GM12878 (cell line): ENCODE results near the gene SYMPK. TPM values are rescaled to one million over a fixed set of nuclear protein-coding genes. Genes with fewer than 3 reads are reported as not detected.

Experiments
- ATAC-seq: fragments of 200-7000 bp; cut with Tn5 transposase; 3 replicates; pipeline ENCODE4 v1.9.1; 2020; ENCODE audit warnings: mild to moderate bottlenecking, moderate library complexity
- BruUV-seq: library from RNA; stranded (reverse); fragments of 400-500 nt; replicated peaks from 2 replicates; lab custom pipeline; 2021; lab: Mats Ljungman, UMichigan
- CTCF ChIA-PET: fragments of 300-600 bp; sonication (Branson Sonifier 250); formaldehyde crosslinking; extraction: SDS; loops from one replicate; lab custom pipeline; 2021; ENCODE audit warnings: inconsistent platforms; lab: Yijun Ruan, JAX
- POLR2A ChIA-PET: fragments of 350-600 bp; formaldehyde crosslinking; extraction: SDS; loops from one replicate; lab custom pipeline; 2021; ENCODE audit warnings: inconsistent platforms; lab: Charles Lee
- RAD21 ChIA-PET: fragments of 300-600 bp; sonication (Branson Sonifier 250); formaldehyde crosslinking; loops from one replicate; lab custom pipeline; 2023; ENCODE audit warnings: antibody characterized with exemption; ENCODE audit not compliant: unreplicated experiment; lab: Charles Lee
- SMC1A ChIA-PET: fragments of 300-600 bp; sonication (Branson Sonifier 250); formaldehyde crosslinking; loops from one replicate; lab custom pipeline; 2023; ENCODE audit not compliant: unreplicated experiment, uncharacterized antibody; lab: Charles Lee
- DNase-seq: peaks from one replicate; pipeline ENCODE4 v3.0.0-alpha.2; 2011; ENCODE audit warnings: low read depth, low spot score
- FAIRE-seq: peaks from 3 replicates; lab custom pipeline; 2011; peaks lifted over from hg19 to GRCh38; lab: Jason Lieb, UNC
- H2AFZ ChIP-seq: 2 replicates; pipeline ENCODE4 v1.6.0; 2011; ENCODE audit warnings: low read depth, low read length, control low read depth; ENCODE audit not compliant: control insufficient read depth
- H3K27ac ChIP-seq: 2 replicates; pipeline ENCODE4 v1.5.1; 2011; ENCODE audit warnings: control low read depth; ENCODE audit not compliant: control insufficient read depth, insufficient read depth
- H3K27me3 ChIP-seq, 2 experiments: replicated peaks in 1 of 2; 2 replicates each; pipeline versions ENCODE4 v1.6.0 to v1.6.1; 2011; ENCODE audit warnings: low read length in 1 of 2; ENCODE audit not compliant: control insufficient read depth in 2 of 2, insufficient read depth in 2 of 2
- H3K36me3 ChIP-seq, 2 experiments: 2 replicates each; pipeline ENCODE4 v1.5.1; 2011; ENCODE audit warnings: low read length in 1 of 2; ENCODE audit not compliant: control insufficient read depth in 2 of 2, insufficient read depth in 2 of 2
- H3K4me1 ChIP-seq: 2 replicates; pipeline ENCODE4 v1.6.1; 2011; ENCODE audit warnings: mild to moderate bottlenecking, low read length, moderate library complexity, mixed read lengths; ENCODE audit not compliant: control insufficient read depth, insufficient read depth
- H3K4me2 ChIP-seq: 2 replicates; pipeline ENCODE4 v1.6.0; 2011; ENCODE audit warnings: control low read depth; ENCODE audit not compliant: control insufficient read depth, insufficient read depth
- H3K4me3 ChIP-seq: fragments of 200-600 bp; sonication (generic); 2 replicates; pipeline ENCODE4 v1.5.1; 2016
- H3K79me2 ChIP-seq: 2 replicates; pipeline ENCODE4 v1.6.0; 2011; ENCODE audit warnings: low read length; ENCODE audit not compliant: control insufficient read depth, insufficient read depth
- H3K9ac ChIP-seq: 2 replicates; pipeline ENCODE4 v1.8.0; 2011; ENCODE audit warnings: low read length, control low read depth, mixed read lengths; ENCODE audit not compliant: control insufficient read depth, insufficient read depth
- H3K9me3 ChIP-seq: replicated peaks from 3 replicates; pipeline ENCODE4 v1.5.1; 2011; ENCODE audit warnings: mild to moderate bottlenecking, low read length; ENCODE audit not compliant: control insufficient read depth, insufficient read depth
- H4K20me1 ChIP-seq: 2 replicates; pipeline ENCODE4 v1.6.0; 2011; ENCODE audit not compliant: control insufficient read depth, insufficient read depth
- ATF3 ChIP-seq: IDR thresholded peaks from 2 replicates; pipeline ENCODE4 v1.6.1; 2011; ENCODE audit warnings: low read depth, mild to moderate bottlenecking, low read length, moderate library complexity, borderline replicate concordance; ENCODE audit errors: extremely low read depth
- ELK1 ChIP-seq: IDR thresholded peaks from 2 replicates; pipeline ENCODE4 v1.6.1; 2012; ENCODE audit warnings: low read depth, low read length, improper control_type of control experiment
- FOXK2 ChIP-seq: fragments of 450-650 bp; IDR thresholded peaks from 2 replicates; pipeline ENCODE4 v1.6.1; 2017; ENCODE audit warnings: mild to moderate bottlenecking, moderate library complexity
- GATAD2B ChIP-seq: fragments of 450-650 bp; conservative IDR thresholded peaks from 2 replicates; pipeline ENCODE4 v1.6.1; 2017; ENCODE audit warnings: low read depth, mild to moderate bottlenecking, moderate library complexity
- JUND ChIP-seq: IDR thresholded peaks from 2 replicates; pipeline ENCODE4 v1.6.1; 2012; ENCODE audit warnings: low read depth, mild to moderate bottlenecking, low read length, improper control_type of control experiment, moderate library complexity
- MTA2 ChIP-seq: fragments of 450-650 bp; IDR thresholded peaks from 2 replicates; pipeline ENCODE4 v1.6.1; 2016; ENCODE audit warnings: low read depth, mild to moderate bottlenecking, moderate library complexity
- NR2C1 ChIP-seq: fragments of 450-650 bp; IDR thresholded peaks from 2 replicates; pipeline ENCODE4 v1.6.1; 2017; ENCODE audit warnings: antibody characterized with exemption, mild to moderate bottlenecking, moderate library complexity
- NR2C2 ChIP-seq: IDR thresholded peaks from 2 replicates; pipeline ENCODE4 v1.6.1; 2011; ENCODE audit warnings: borderline replicate concordance, low read depth; ENCODE audit not compliant: control insufficient read depth, insufficient read length
- PKNOX1 ChIP-seq: fragments of 450-650 bp; IDR thresholded peaks from 2 replicates; pipeline ENCODE4 v1.6.1; 2016; ENCODE audit warnings: mild to moderate bottlenecking
- POLR2AphosphoS5 ChIP-seq: IDR thresholded peaks from 2 replicates; pipeline ENCODE4 v1.6.1; 2011; ENCODE audit warnings: mild to moderate bottlenecking, low read length, inconsistent platforms
- RBBP5 ChIP-seq: fragments of 200-600 bp; sonication (generic); conservative IDR thresholded peaks from 2 replicates; pipeline ENCODE4 v1.6.1; 2016
- TCF12 ChIP-seq: IDR thresholded peaks from 2 replicates; pipeline ENCODE4 v1.6.1; 2011; ENCODE audit warnings: low read depth, mild to moderate bottlenecking, low read length
- ZZZ3 ChIP-seq: IDR thresholded peaks from 2 replicates; pipeline ENCODE4 v1.6.1; 2011; ENCODE audit warnings: low read depth; ENCODE audit not compliant: control insufficient read depth, insufficient read length
- WGBS: methylation state at CpG from one replicate; pipeline ENCODE4 v1.1.6; 2016; ENCODE audit warnings: low lambda C conversion rate; ENCODE audit not compliant: insufficient replicate concordance, insufficient coverage; ENCODE audit errors: missing lambda C conversion rate; 5-methylcytosine and 5-hydroxymethylcytosine counted together
- in situ Hi-C: fragments of 300-500 bp; cut with MboI; formaldehyde crosslinking; loops from 9 replicates; pipeline ENCODE4 v1.14.3; 2018; ENCODE audit warnings: mixed read lengths
- intact Hi-C: fragments of 100-400 bp; cut with micrococcal nuclease; formaldehyde crosslinking; loops from one replicate; pipeline ENCODE4 v1.14.2; 2022; ENCODE audit not compliant: unreplicated experiment
- polyA plus RNA-seq, 11 experiments: library from polyadenylated mRNA; depleted of rRNA in 4 of 11; unstranded in 6 of 11; stranded (reverse) in 5 of 11; fragments of >200 nt; fragmentation: Nextera tagmentation in 4 of 11; fragmentation: Illumina TruSeq in 1 of 11; extraction: Ambion mirVana in 4 of 11; extraction: Trizol in 1 of 11; gene quantifications; 1 replicate in 1 of 11; 2 replicates in 10 of 11; pipeline versions ENCODE4 v1.2.1 to v1.2.3, GENCODE V29; 2011 to 2016; ENCODE audit warnings: inconsistent platforms in 2 of 11, missing spikeins in 2 of 11, low read depth in 1 of 11
- total RNA-seq, 4 experiments: library from RNA; depleted of rRNA in 3 of 4; stranded (reverse); fragments of >200 nt in 3 of 4; fragmentation: Illumina TruSeq in 1 of 4; extraction: Trizol in 1 of 4; gene quantifications; 2 replicates each; pipeline versions ENCODE4 v1.2.1 to v1.2.3, GENCODE V29; 2013 to 2021
- TF ChIP-seq, protein P1 (sequence below): fragments of 150-350 bp; IDR thresholded peaks from 2 replicates; pipeline ENCODE4 v1.6.1; 2016; ENCODE audit warnings: low read depth, low read length
- TF ChIP-seq, protein P2 (sequence below): fragments of 150-350 bp; IDR thresholded peaks from 2 replicates; pipeline ENCODE4 v1.6.1; 2014; ENCODE audit warnings: mild to moderate bottlenecking, low read depth, low read length

SYMPK gene
- total and polyA plus RNA-seq, 10 of the 15 experiments (the other 5 are each of a cell fraction or from before 2014, with no cell fraction given): 0.49 to 109 (median 42.5) TPM

GRCh38 chr19:45863840-45864628 lies 1.1 kb upstream of the SYMPK start, which contains the start of gene FOXA3:
Gene FOXA3 (plus strand): TSS chr19:45864326. CDS start chr19:45864457, 131 bp downstream.
- Histone ChIP-seq H3K79me2 (peaks cover 26% of the 10 kb centered on the region), H3K4me3 (peak within 1 kb of the TSS; percentile 69), H3K4me1 (peaks cover 5% of the 10 kb centered on the region), H3K9me3 (no peaks in the 10 kb centered on the region), H3K9ac (peak within 1 kb of the TSS; percentile 20; the same call in 1 of the 2 replicates), H3K4me2 (peak within 1 kb of the TSS; percentile 98), H3K27me3 (peaks cover 0 to 6% of the 10 kb centered on the region in 2 experiments; a peak in 2 of 4 replicates), H3K36me3 (no peaks in the 10 kb centered on the region), H4K20me1 (no peaks in the 10 kb centered on the region), H3K27ac (no peak within 1 kb of the TSS), H2AFZ (peak within 1 kb of the TSS; percentile 97)
- WGBS: 3% methylated on average over 52 of the region's 71 CpGs
- ChIA-PET RAD21 (interaction anchor here (0.5 to 5.2 kb wide), 16 partner anchors 12 to 754 kb away, joined by 3 to 159 read pairs (median 4); partner anchors contain the start of genes CCDC61, DMWD, FBXO46 and IRF2BP1), POLR2A (interaction anchor here (0.6 to 8.2 kb wide), 21 partner anchors 8 to 227 kb away, joined by 3 to 178 read pairs (median 4); partner anchors contain the start of genes CCDC61, DMWD, IRF2BP1 and MYPOP), SMC1A (interaction anchor here (0.8 to 10.0 kb wide), 11 partner anchors 9 to 95 kb away, joined by 3 to 98 read pairs (median 4); partner anchors contain the start of genes IRF2BP1, MYPOP and SIX5), CTCF (interaction anchor here (0.5 to 9.2 kb wide), 20 partner anchors 10 to 1980 kb away, joined by 3 to 194 read pairs (median 4); partner anchors contain the start of genes IRF2BP1, MYPOP and SIX5)
- in situ Hi-C loops: no loop called here
- ATAC-seq (peak; percentile 73), FAIRE-seq (no peak), DNase-seq (no peak)
- BruUV-seq: no TSS peak
- intact Hi-C loops: loop anchor here (1.0 kb wide), 2 partner anchors 18 to 22 kb away; partner anchors contain the start of gene IRF2BP1
- TF ChIP-seq RBBP5 (no peak), ZZZ3 (no peak), NR2C1 (no peak), JUND (no peak), ELK1 (no peak), NR2C2 (no peak), ATF3 (no peak), MTA2 (no peak), FOXK2 (no peak), POLR2AphosphoS5 (no peak), PKNOX1 (no peak), GATAD2B (no peak), TCF12 (0 out of 2 replicates have a peak, but pooled peaks have one; percentile 43)
- TF ChIP-seq, protein P1, sequence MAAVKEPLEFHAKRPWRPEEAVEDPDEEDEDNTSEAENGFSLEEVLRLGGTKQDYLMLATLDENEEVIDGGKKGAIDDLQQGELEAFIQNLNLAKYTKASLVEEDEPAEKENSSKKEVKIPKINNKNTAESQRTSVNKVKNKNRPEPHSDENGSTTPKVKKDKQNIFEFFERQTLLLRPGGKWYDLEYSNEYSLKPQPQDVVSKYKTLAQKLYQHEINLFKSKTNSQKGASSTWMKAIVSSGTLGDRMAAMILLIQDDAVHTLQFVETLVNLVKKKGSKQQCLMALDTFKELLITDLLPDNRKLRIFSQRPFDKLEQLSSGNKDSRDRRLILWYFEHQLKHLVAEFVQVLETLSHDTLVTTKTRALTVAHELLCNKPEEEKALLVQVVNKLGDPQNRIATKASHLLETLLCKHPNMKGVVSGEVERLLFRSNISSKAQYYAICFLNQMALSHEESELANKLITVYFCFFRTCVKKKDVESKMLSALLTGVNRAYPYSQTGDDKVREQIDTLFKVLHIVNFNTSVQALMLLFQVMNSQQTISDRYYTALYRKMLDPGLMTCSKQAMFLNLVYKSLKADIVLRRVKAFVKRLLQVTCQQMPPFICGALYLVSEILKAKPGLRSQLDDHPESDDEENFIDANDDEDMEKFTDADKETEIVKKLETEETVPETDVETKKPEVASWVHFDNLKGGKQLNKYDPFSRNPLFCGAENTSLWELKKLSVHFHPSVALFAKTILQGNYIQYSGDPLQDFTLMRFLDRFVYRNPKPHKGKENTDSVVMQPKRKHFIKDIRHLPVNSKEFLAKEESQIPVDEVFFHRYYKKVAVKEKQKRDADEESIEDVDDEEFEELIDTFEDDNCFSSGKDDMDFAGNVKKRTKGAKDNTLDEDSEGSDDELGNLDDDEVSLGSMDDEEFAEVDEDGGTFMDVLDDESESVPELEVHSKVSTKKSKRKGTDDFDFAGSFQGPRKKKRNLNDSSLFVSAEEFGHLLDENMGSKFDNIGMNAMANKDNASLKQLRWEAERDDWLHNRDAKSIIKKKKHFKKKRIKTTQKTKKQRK: no peak
- TF ChIP-seq, protein P2, sequence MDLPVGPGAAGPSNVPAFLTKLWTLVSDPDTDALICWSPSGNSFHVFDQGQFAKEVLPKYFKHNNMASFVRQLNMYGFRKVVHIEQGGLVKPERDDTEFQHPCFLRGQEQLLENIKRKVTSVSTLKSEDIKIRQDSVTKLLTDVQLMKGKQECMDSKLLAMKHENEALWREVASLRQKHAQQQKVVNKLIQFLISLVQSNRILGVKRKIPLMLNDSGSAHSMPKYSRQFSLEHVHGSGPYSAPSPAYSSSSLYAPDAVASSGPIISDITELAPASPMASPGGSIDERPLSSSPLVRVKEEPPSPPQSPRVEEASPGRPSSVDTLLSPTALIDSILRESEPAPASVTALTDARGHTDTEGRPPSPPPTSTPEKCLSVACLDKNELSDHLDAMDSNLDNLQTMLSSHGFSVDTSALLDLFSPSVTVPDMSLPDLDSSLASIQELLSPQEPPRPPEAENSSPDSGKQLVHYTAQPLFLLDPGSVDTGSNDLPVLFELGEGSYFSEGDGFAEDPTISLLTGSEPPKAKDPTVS: no peak
